Omental fat pad (tissue), 4 donors: ENCODE data around the gene RBM33. TPM values are rescaled to one million over a fixed set of nuclear protein-coding genes. Genes with fewer than 3 reads are reported as not detected.

Experiments
- ATAC-seq: fragments of 150-250 bp; one replicate; pipeline ENCODE4 v1.9.1; 2016; ENCODE audit warnings: mild to moderate bottlenecking, moderate library complexity; ENCODE audit not compliant: low FRiP score
- DNase-seq: peaks from one replicate; pipeline ENCODE4 v3.0.0-alpha.2; 2019; ENCODE audit warnings: low spot score
- CTCF ChIP-seq, 3 donors: fragments of 450-650 bp; IDR thresholded peaks; one replicate each; pipeline ENCODE4 v1.5.1; 2016 to 2017; ENCODE audit warnings: antibody characterized with exemption in 3 of 3, mild to moderate bottlenecking in 3 of 3, moderate library complexity in 2 of 3
- total RNA-seq, 4 donors: library from RNA; depleted of rRNA; stranded (reverse); fragments of >200 nt; gene quantifications; one replicate each; pipeline ENCODE4 v1.1.0, GENCODE V29; 2016

The RBM33 gene
- total RNA-seq, 4 donors from 2014 or later: 19.5 to 53.4 (median 32.0) TPM

- ATAC-seq (no peak), DNase-seq (no peak)
- TF ChIP-seq CTCF (IDR thresholded peaks at IDR 0.05): no peak
These were observed 93.6 kb downstream of the RBM33 start for GRCh38 chr7:155738104-155738503.

DNA sequence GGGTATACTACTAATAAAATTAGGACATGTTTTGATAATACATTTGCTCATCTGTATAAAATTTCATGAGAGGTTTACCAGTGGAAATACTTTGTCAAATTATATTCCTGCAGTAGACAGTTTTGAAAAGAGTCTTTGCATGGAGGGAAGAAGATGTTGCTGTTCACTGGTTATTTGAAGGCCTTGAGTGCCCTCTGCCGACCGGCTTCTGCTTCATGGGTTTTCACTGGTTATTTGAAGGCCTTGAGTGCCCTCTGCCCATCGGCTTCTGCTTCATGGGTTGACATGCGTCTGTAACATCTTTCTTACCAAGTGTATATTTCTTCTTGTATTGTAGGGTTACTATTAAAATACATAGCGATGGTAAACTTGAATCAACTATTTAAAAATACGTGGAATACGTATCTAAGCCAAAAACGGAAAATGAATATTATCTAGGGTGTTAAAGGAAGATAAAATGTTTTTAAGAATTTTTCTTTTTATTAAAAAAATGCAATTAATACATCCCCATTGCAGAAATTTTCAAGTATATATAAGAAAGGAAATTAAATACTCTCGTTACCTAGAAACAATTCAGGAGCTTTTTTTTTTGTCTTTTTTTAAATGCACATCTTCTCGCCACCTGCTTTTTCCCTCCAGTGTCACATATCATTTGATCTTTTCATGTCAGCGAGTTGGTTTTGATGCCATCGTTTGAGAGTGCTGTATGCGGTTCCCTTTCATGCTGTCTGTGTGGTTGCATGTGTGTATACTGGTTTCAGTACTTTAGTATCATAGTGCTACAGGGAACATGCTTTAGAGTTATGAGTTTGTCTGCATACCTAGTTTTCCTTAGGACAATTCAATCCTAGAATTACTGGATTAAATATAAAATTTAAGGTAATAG is 94.4 kb downstream of the RBM33 start:
- TF ChIP-seq CTCF (IDR thresholded peaks at IDR 0.05): peak in 1 of 3 donors; percentile 15
- no peak for ATAC-seq
- DNase-seq: peak; percentile 71

- no peak for ATAC-seq
- no peak for TF ChIP-seq CTCF (IDR thresholded peaks at IDR 0.05)
- no peak for DNase-seq
These were observed 95.2 kb downstream of the RBM33 start for GRCh38 chr7:155739538-155740143.

DNA sequence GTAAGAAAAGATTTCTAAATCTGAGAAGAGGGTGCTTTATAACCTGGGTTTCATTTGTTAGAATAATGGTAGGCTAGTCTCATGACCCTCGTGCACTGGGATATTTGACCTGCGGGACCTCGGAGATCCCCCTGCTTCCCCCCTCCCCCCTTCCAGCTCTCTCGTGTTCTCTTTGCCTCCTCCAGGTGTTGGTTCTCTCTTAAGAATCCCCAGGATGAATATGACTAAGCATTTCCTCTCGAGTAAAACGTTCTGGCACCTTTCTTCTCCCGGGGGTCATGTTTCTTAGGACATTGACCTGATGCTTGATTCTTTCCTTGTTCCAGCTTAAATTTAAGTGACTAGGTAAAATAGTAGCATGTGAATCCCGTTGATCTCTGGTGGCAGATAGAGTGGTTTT is 96.6 kb downstream of the RBM33 start:
- no peak for TF ChIP-seq CTCF (IDR thresholded peaks at IDR 0.05)
- DNase-seq: no peak
- ATAC-seq: no peak

DNA sequence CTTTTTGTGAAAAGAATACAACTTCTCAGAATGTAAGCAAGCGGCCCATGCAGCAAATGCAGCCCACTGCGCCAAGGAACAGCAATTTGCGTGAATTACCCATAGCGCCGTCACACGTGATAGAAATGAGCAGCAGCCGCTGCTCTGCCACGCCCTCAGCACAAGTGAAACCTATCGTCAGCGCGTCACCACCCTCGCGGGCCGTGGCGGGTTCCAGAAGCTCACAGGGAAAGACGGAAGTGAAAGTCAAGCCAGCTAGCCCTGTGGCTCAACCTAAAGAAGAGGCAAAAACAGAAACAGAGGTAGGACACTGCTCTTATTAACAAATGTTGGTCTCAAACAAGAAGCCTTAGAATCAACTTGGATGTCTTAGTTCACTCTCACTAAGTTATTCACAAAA is 97.3 kb downstream of the RBM33 start:
- TF ChIP-seq CTCF (IDR thresholded peaks at IDR 0.05): no peak
- ATAC-seq: no peak
- DNase-seq: no peak

DNA sequence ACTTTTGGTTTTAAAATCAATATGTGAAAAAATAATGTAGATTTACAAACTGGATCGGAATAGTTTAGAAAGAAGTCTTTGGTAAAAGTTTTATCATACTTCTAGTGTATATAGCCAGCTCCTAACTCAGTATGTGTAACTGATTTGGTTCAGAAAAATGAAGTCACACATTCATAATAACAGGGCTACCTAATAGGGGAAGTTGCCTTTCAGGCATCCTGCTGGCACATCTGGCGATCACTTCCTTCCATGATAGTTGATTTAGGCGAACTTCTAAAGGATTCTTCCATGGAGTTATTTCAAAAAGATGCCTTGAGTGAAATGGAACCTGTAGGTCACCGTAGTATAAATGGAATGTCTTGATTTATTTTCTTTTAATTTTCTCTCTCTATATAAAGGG is 98.7 kb downstream of the RBM33 start:
- no peak for ATAC-seq
- DNase-seq: no peak
- no peak for TF ChIP-seq CTCF (IDR thresholded peaks at IDR 0.05)
